ENCODE results near the gene PHLDB1. TPM values are rescaled to one million over a fixed set of nuclear protein-coding genes. Genes with fewer than 3 reads are reported as not detected.

Gene PHLDB1
- total RNA-seq, 3 donors from 2014 or later: 79.4 to 116 (median 115) TPM

DNA sequence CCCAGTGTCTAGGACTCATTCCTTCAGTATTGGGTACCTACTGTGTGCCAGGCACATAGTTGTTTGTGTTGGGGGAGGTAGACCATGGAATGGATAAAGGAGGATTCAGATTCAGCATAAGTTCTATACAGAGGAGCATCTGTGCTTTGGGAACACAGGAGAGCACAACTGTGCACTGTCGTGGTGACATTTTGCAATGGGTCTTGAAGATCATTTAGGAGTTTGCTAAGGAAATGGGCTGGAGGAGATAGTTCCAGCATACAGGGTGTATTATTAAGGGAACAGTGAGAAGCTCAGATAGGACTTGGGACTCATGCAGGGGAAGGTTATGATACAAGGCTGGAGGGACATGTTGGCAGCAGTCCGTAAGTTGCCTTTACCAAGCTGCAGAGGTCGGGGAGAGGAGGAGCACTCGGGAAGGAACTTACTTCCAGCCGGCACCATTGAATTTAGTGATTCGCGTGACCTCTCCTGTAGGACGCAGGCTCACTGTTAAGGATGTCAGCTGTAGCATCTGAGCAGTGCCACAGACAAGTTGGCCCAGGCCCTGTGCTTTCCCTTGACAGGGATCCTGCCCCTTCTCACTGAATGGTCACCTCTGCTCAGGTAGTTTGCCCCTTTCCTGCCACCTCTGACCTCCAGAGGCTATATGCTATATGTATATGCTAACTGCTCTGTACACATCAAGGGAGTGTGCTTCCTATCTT lies 46.4 kb downstream of the PHLDB1 start:
- Histone ChIP-seq H3K4me3 (no peak overlapping the region), H3K9me3 (no peaks in the 10 kb centered on the region), H3K36me3 (ENCODE audit: low read depth) (peaks cover 7% of the 10 kb centered on the region), H3K4me1 (ENCODE audit: low read depth) (no peaks in the 10 kb centered on the region)
- ATAC-seq: no peak
- no peak for DNase-seq
- intact Hi-C loops (cut with DNase I, micrococcal nuclease): no loop called here
- TF ChIP-seq, protein P1, sequence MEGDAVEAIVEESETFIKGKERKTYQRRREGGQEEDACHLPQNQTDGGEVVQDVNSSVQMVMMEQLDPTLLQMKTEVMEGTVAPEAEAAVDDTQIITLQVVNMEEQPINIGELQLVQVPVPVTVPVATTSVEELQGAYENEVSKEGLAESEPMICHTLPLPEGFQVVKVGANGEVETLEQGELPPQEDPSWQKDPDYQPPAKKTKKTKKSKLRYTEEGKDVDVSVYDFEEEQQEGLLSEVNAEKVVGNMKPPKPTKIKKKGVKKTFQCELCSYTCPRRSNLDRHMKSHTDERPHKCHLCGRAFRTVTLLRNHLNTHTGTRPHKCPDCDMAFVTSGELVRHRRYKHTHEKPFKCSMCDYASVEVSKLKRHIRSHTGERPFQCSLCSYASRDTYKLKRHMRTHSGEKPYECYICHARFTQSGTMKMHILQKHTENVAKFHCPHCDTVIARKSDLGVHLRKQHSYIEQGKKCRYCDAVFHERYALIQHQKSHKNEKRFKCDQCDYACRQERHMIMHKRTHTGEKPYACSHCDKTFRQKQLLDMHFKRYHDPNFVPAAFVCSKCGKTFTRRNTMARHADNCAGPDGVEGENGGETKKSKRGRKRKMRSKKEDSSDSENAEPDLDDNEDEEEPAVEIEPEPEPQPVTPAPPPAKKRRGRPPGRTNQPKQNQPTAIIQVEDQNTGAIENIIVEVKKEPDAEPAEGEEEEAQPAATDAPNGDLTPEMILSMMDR (IDR thresholded peaks at IDR 0.05): no peak

- no peak overlapping the region for H3K4me3 ChIP-seq
- intact Hi-C loops (cut with DNase I, micrococcal nuclease): no loop called here
- DNase-seq (no peak), ATAC-seq (no peak)
- TF ChIP-seq, protein P1 (IDR thresholded peaks at IDR 0.05): no peak
- no peaks in the 10 kb centered on the region for H3K9me3 ChIP-seq
- peaks cover 9% of the 10 kb centered on the region for H3K4me1 ChIP-seq (ENCODE audit: low read depth)
- peaks cover 7% of the 10 kb centered on the region for H3K36me3 ChIP-seq (ENCODE audit: low read depth)
Observed at GRCh38 chr11:118655486-118656190, 48.2 kb downstream of the PHLDB1 start.

DNA sequence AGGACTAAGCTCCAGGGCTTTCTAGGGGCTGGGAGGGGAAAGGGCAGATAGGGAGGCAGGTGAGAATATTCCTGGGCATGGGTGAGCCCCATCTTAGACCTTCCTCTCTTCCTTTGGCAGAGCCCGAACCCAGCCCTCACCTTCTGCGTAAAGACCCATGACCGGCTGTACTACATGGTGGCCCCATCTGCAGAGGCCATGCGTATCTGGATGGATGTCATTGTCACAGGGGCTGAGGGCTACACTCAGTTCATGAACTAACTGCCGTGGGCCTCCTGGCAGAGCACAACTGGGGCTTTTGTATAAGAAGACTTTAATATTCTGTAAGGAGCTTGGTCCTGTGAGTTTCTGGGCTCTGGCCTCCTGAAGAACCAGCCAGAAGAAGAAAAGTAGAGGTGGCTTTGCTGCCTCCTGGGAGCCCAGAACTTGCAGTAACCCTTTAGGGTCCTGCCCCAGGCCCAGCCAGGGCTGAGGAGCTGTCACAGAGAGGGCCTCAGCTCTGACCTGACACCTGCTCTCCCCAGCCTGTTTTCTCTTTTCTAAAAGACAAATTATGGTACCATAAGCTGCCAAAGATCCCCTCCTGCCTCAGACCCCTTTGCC lies 49.2 kb downstream of the PHLDB1 start:
- Histone ChIP-seq H3K9me3 (no peaks in the 10 kb centered on the region), H3K4me3 (no peak overlapping the region), H3K4me1 (ENCODE audit: low read depth) (peaks cover 9% of the 10 kb centered on the region), H3K36me3 (ENCODE audit: low read depth) (peaks cover 6% of the 10 kb centered on the region)
- ATAC-seq (no peak), DNase-seq (no peak)
- intact Hi-C loops (cut with DNase I, micrococcal nuclease): no loop called here
- TF ChIP-seq, protein P1 (IDR thresholded peaks at IDR 0.05): no peak

DNA sequence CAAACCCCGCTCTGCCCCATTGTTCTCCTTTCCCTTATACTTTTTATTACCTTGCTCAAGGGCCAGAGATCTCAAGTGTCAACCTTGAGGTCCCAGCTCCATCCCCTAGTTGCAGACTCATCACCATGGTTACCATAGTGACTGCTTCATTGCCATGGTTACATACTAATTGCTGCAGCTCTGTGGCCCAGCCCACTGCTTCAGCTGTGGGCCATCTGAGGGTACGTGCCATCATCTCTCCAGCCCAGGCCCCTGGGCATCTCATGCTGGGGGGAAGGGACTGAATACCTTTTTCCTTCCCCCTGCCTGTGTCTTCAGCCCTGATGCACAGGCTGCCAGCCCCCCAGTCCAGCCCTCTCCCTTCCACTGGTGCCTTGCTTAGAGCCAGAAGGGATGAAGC lies 49.8 kb downstream of the PHLDB1 start:
- H3K36me3 ChIP-seq (ENCODE audit: low read depth): peaks cover 4% of the 10 kb centered on the region
- intact Hi-C loops (cut with DNase I, micrococcal nuclease): no loop called here

DNA sequence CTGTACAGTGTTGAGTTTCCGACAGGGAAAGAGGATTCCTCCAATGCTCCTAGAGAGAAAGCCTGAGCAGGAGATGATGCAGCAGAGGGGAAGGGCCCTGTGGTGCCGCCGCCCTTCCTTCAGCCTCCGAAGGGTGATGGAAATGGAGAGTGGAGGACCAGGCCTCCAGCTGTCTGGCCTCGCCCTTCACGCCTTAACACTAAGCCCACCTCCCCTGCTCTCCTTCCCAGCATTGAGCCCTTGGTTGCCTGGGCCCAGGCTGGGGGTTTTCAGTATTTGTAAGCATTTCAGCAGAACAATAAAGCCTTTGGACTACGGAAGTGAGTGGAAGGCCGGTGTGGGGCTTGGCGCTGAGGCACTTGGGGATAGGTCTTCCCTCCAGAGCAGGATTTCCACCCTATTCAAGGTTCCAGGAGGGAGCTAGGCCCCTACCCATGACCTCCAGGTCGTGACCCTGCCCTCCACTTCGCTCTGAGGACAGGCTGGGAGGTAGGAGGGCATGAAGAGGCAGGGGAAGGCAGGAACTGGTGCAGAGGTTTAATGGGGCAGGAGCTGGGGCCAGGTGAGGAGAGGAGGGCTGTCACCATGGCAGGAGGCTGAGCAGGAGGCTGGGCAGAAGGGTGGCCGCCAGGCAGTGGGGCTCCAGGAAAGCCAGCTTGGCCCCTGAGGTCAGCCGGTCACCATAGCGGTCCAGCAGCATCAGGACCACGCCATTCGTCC lies 50.5 kb downstream of the PHLDB1 start:
- TF ChIP-seq, protein P1 (IDR thresholded peaks at IDR 0.05): no peak
- Histone ChIP-seq H3K9me3 (no peaks in the 10 kb centered on the region), H3K36me3 (ENCODE audit: low read depth) (peaks cover 4% of the 10 kb centered on the region), H3K4me3 (no peak overlapping the region), H3K4me1 (ENCODE audit: low read depth) (peaks cover 9% of the 10 kb centered on the region)
- intact Hi-C loops (cut with DNase I, micrococcal nuclease): no loop called here
- ATAC-seq: no peak
- DNase-seq: no peak

More for the DNA sequence above, 49.8 kb downstream of the PHLDB1 start:
- Histone ChIP-seq H3K4me1 (ENCODE audit: low read depth) (peaks cover 9% of the 10 kb centered on the region), H3K4me3 (no peak overlapping the region), H3K9me3 (no peaks in the 10 kb centered on the region)
- TF ChIP-seq, protein P1 (IDR thresholded peaks at IDR 0.05): no peak
- DNase-seq (no peak), ATAC-seq (no peak)

Measured in mucosa of descending colon (tissue), 3 donors.